Natural killer cell (primary cell): ENCODE results near the gene CBFA2T3. TPM values are rescaled to one million over a fixed set of nuclear protein-coding genes. Genes with fewer than 3 reads are reported as not detected.

Experiments
- ATAC-seq, 3 donors: fragments of 150-1000 bp in 2 of 3; fragments of 200-7000 bp in 1 of 3; cut with Tn5 transposase; 1 replicate in 1 of 3; 2 replicates in 2 of 3; pipeline ENCODE4 v1.10.0; 2021; ENCODE audit warnings: mild to moderate bottlenecking in 2 of 3, moderate library complexity in 2 of 3
- DNase-seq, 2 donors: peaks; one replicate each; pipeline versions ENCODE4 v3.0.0 to v3.0.0-alpha.2; 2013 to 2021; ENCODE audit warnings: mixed read lengths in 1 of 2
- H3K27ac ChIP-seq: one replicate; pipeline ENCODE4 v1.5.1; 2013; ENCODE audit warnings: mild to moderate bottlenecking, low read length
- H3K27me3 ChIP-seq: one replicate; pipeline ENCODE4 v1.6.1; 2013; ENCODE audit warnings: low read length; ENCODE audit not compliant: control insufficient read depth, insufficient read depth
- H3K36me3 ChIP-seq: one replicate; pipeline ENCODE4 v1.6.1; 2013; ENCODE audit warnings: low read length; ENCODE audit not compliant: control insufficient read depth, insufficient read depth
- H3K4me1 ChIP-seq: one replicate; pipeline ENCODE4 v1.6.1; 2013; ENCODE audit warnings: low read length; ENCODE audit not compliant: control insufficient read depth, insufficient read depth
- H3K4me3 ChIP-seq: one replicate; pipeline ENCODE4 v1.5.1; 2013; ENCODE audit warnings: low read length
- H3K9me3 ChIP-seq: one replicate; pipeline ENCODE4 v1.6.1; 2013; ENCODE audit warnings: low read length; ENCODE audit not compliant: control insufficient read depth, insufficient read depth
- H3K27ac Mint-ChIP-seq, 2 donors: one replicate each; pipeline ENCODE4 v1.8.0; 2022; ENCODE audit warnings: mild to moderate bottlenecking in 2 of 2, mixed read lengths in 2 of 2, moderate library complexity in 1 of 2
- H3K27me3 Mint-ChIP-seq, 2 donors: one replicate each; pipeline ENCODE4 v1.8.0; 2022; ENCODE audit warnings: low read depth in 2 of 2, mixed read lengths in 2 of 2
- H3K36me3 Mint-ChIP-seq: one replicate; pipeline ENCODE4 v1.8.0; 2022; ENCODE audit warnings: mixed read lengths
- H3K4me1 Mint-ChIP-seq, 2 donors: one replicate each; pipeline ENCODE4 v1.8.0; 2022; ENCODE audit warnings: mixed read lengths in 2 of 2
- H3K4me3 Mint-ChIP-seq: one replicate; pipeline ENCODE4 v1.8.0; 2022; ENCODE audit warnings: mild to moderate bottlenecking, moderate library complexity, mixed read lengths
- H3K9me3 Mint-ChIP-seq, 2 donors: one replicate each; pipeline ENCODE4 v1.8.0; 2022; ENCODE audit warnings: mixed read lengths in 2 of 2
- CTCF ChIP-seq: fragments of 200-600 bp; IDR thresholded peaks from one replicate; pipeline ENCODE4 v1.8.0; 2022; ENCODE audit warnings: antibody characterized with exemption
- WGBS: methylation state at CpG from one replicate; pipeline ENCODE4 v1.1.7; 2013; ENCODE audit warnings: missing lambda C conversion rate; ENCODE audit not compliant: insufficient coverage; 5-methylcytosine and 5-hydroxymethylcytosine counted together
- intact Hi-C: fragments of 100-400 bp; cut with micrococcal nuclease; formaldehyde crosslinking; loops from one replicate; pipeline ENCODE4 v1.14.2; 2022
- total RNA-seq, 4 donors: library from RNA; stranded (reverse); fragments of 120-200 nt in 1 of 4; gene quantifications; one replicate each; pipeline versions ENCODE4 v1.2.3 to v1.2.4, GENCODE V29; 2013 to 2022

The CBFA2T3 gene
- total RNA-seq, 3 donors from 2014 or later (not counting 1 experiment from before 2014, with no cell fraction given): 2.5 to 7.8 (median 4.2) TPM

GRCh38 chr16:88878967-88879787 lies 97.8 kb downstream of the CBFA2T3 start:
- H3K36me3 Mint-ChIP-seq: no peaks in the 10 kb centered on the region
- no peak overlapping the region for H3K27ac ChIP-seq
- H3K4me1 Mint-ChIP-seq: peaks cover 0 to 6% of the 10 kb centered on the region in 2 donors
- no peak for DNase-seq
- H3K4me3 Mint-ChIP-seq: no peak overlapping the region
- no peak overlapping the region for H3K27ac Mint-ChIP-seq
- no peak overlapping the region for H3K4me3 ChIP-seq
- peaks cover 5% of the 10 kb centered on the region for H3K4me1 ChIP-seq
- 93% methylated on average over 45 of the region's 45 CpGs for WGBS
- no peaks in the 10 kb centered on the region for H3K27me3 Mint-ChIP-seq
- H3K36me3 ChIP-seq: no peaks in the 10 kb centered on the region
- TF ChIP-seq CTCF: no peak
- intact Hi-C loops: no loop called here
- H3K27me3 ChIP-seq: no peaks in the 10 kb centered on the region
- ATAC-seq: no peak
- H3K9me3 Mint-ChIP-seq: no peaks in the 10 kb centered on the region
- no peaks in the 10 kb centered on the region for H3K9me3 ChIP-seq

DNA sequence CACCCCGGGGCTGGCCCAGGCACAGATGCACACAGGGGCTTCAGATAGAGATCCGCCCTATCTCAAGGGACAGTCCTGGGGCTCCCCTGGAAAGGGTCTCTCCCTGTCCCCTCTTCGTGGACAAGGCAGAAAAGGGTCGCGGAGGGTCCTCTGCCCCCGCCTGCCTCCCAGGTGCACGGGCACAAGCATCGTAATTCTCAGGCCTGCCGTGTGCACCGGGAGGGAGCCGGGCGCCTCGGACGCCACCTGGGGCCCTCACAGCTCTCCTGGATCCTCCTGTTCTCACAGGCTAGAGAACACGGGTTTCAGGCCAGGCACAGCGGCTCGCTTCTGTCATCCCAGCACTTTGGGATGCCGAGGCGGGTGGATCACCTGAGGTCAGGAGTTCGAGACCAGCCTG lies 98.7 kb downstream of the CBFA2T3 start:
- no peak for ATAC-seq
- H3K9me3 Mint-ChIP-seq: no peaks in the 10 kb centered on the region
- H3K4me1 Mint-ChIP-seq: peaks cover 0 to 6% of the 10 kb centered on the region in 2 donors
- WGBS: 95% methylated on average over 20 of the region's 20 CpGs
- intact Hi-C loops: no loop called here
- Histone ChIP-seq H3K4me1 (peaks cover 5% of the 10 kb centered on the region), H3K36me3 (no peaks in the 10 kb centered on the region), H3K9me3 (no peaks in the 10 kb centered on the region), H3K27ac (no peak overlapping the region), H3K4me3 (no peak overlapping the region), H3K27me3 (no peaks in the 10 kb centered on the region)
- no peaks in the 10 kb centered on the region for H3K27me3 Mint-ChIP-seq
- H3K36me3 Mint-ChIP-seq: no peaks in the 10 kb centered on the region
- DNase-seq: no peak
- no peak overlapping the region for H3K27ac Mint-ChIP-seq
- H3K4me3 Mint-ChIP-seq: no peak overlapping the region
- no peak for TF ChIP-seq CTCF

DNA sequence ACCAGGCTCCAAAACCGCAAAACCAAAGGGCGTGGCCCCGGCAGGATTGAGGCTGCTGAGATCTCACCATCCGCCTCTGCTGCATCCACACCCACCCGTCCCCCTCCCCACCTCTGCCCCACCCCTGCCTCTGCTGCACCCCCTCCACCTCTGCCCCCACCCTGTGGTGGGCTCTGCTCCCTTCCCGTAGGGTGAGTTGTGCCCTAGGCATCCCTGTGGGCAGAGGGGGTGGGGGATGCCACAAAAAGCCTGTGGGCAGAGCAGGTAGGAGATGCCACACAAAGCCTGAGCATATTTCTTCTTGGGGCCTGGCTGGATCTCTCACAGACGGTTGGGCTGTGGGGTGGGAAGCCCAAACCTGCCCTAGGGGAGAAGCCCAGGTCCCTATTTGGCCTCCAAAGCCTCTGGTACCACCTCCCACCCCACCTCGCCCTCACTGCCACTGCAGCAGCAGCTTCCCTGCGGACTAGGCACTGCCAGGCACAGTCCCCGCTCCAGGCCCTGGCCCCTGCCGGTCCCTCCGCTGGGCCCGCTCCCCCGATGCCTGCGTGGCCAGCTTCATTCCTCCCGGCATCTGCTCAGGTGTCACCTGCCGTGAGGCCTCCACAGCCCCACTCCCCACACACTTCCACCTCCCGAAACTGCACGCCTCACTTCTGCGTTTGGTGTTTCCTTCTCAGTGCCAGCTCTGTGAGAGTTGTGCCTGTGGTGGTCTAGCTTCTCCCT lies 99.3 kb downstream of the CBFA2T3 start:
- 82% methylated on average over 19 of the region's 20 CpGs for WGBS
- DNase-seq (no peak), ATAC-seq (no peak)
- intact Hi-C loops: no loop called here
- Histone ChIP-seq H3K27me3 (no peaks in the 10 kb centered on the region), H3K27ac (no peak overlapping the region), H3K36me3 (no peaks in the 10 kb centered on the region), H3K4me1 (peaks cover 5% of the 10 kb centered on the region), H3K4me3 (no peak overlapping the region), H3K9me3 (no peaks in the 10 kb centered on the region)
- Mint-ChIP-seq H3K4me3 (no peak overlapping the region), H3K9me3 (no peaks in the 10 kb centered on the region), H3K4me1 (peaks cover 0 to 6% of the 10 kb centered on the region in 2 donors), H3K36me3 (no peaks in the 10 kb centered on the region), H3K27me3 (no peaks in the 10 kb centered on the region), H3K27ac (no peak overlapping the region)
- no peak for TF ChIP-seq CTCF
